ENCODE results near the gene C6orf89. TPM values are rescaled to one million over a fixed set of nuclear protein-coding genes. Genes with fewer than 3 reads are reported as not detected.
"Not testable (repeated sequence)": the region's sequence is repeated elsewhere in the genome, so short reads cannot be mapped to it uniquely, and the experiment has no call there.

Gene C6orf89
- total RNA-seq, 1 donor from 2014 or later: 57.9 TPM

- Histone ChIP-seq H3K27me3 (no peaks in the 10 kb centered on the region), H3K36me3 (no peaks in the 10 kb centered on the region), H3K27ac (no peak overlapping the region), H3K9me3 (no peaks in the 10 kb centered on the region), H3K4me1 (no peaks in the 10 kb centered on the region), H3K4me3 (no peak overlapping the region)
- intact Hi-C loops (cut with DNase I): no loop called here
- DNase-seq: peak; percentile 38
- no peak for ATAC-seq
- no peak for TF ChIP-seq CTCF (IDR thresholded peaks at IDR 0.05)
Observed at GRCh38 chr6:36947570-36948351, 62.0 kb downstream of the C6orf89 start.

GRCh38 chr6:36949076-36949475, 63.3 kb downstream of the C6orf89 start:
- intact Hi-C loops (cut with DNase I); H3K27ac ChIP-seq: not testable (repeated sequence)
- peak; percentile 48 for DNase-seq

GRCh38 chr6:36949636-36950035, 63.9 kb downstream of the C6orf89 start:
- intact Hi-C loops (cut with DNase I): no loop called here

More at GRCh38 chr6:36949076-36949475, 63.3 kb downstream of the C6orf89 start:
- not testable (repeated sequence) for H3K9me3 ChIP-seq, H3K27me3 ChIP-seq, H3K4me1 ChIP-seq, ATAC-seq, H3K4me3 ChIP-seq, H3K36me3 ChIP-seq

GRCh38 chr6:36953931-36954261, 68.1 kb downstream of the C6orf89 start:
- no peak for TF ChIP-seq CTCF (IDR thresholded peaks at IDR 0.05)
- intact Hi-C loops (cut with DNase I): no loop called here
- Histone ChIP-seq H3K27ac (no peak overlapping the region), H3K9me3 (no peaks in the 10 kb centered on the region), H3K4me3 (no peak overlapping the region), H3K27me3 (no peaks in the 10 kb centered on the region), H3K36me3 (no peaks in the 10 kb centered on the region), H3K4me1 (no peaks in the 10 kb centered on the region)
- ATAC-seq (no peak), DNase-seq (no peak)

More at GRCh38 chr6:36949636-36950035, 63.9 kb downstream of the C6orf89 start:
- Histone ChIP-seq H3K9me3 (no peaks in the 10 kb centered on the region), H3K4me3 (no peak overlapping the region), H3K27ac (no peak overlapping the region), H3K27me3 (no peaks in the 10 kb centered on the region), H3K36me3 (no peaks in the 10 kb centered on the region), H3K4me1 (no peaks in the 10 kb centered on the region)
- ATAC-seq (no peak), DNase-seq (no peak)
- no peak for TF ChIP-seq CTCF (IDR thresholded peaks at IDR 0.05)

GRCh38 chr6:36954262-36954931, 68.6 kb downstream of the C6orf89 start, which contains the start of gene PI16:
Gene PI16, plus strand, starts transcription at chr6:36954738. Its CDS starts 23 bp downstream, at chr6:36954761.
- TF ChIP-seq CTCF (IDR thresholded peaks at IDR 0.05): no peak
- Histone ChIP-seq H3K4me3 (no peak within 1 kb of the TSS), H3K4me1 (no peaks in the 10 kb centered on the region), H3K27ac (no peak within 1 kb of the TSS), H3K27me3 (no peaks in the 10 kb centered on the region), H3K36me3 (no peaks in the 10 kb centered on the region), H3K9me3 (no peaks in the 10 kb centered on the region)
- DNase-seq (peak; percentile 38), ATAC-seq (no peak)
- intact Hi-C loops (cut with DNase I): no loop called here

GRCh38 chr6:36955136-36955535, 69.4 kb downstream of the C6orf89 start:
- Histone ChIP-seq H3K27ac (no peak overlapping the region), H3K27me3 (no peaks in the 10 kb centered on the region), H3K4me1 (no peaks in the 10 kb centered on the region), H3K36me3 (no peaks in the 10 kb centered on the region), H3K4me3 (no peak overlapping the region), H3K9me3 (no peaks in the 10 kb centered on the region)
- ATAC-seq (no peak), DNase-seq (peak; percentile 53)
- no peak for TF ChIP-seq CTCF (IDR thresholded peaks at IDR 0.05)
- intact Hi-C loops (cut with DNase I): no loop called here

Measured in upper lobe of right lung (tissue), 1 donor.